ENCODE results near the gene GALNT17.
"Not testable (repeated sequence)": the region's sequence is repeated elsewhere in the genome, so short reads cannot be mapped to it uniquely, and the experiment has no call there.

GRCh38 chr7:71635849-71636248 is 503.9 kb downstream of the GALNT17 start:
- TF ChIP-seq CTCF (IDR thresholded peaks at IDR 0.05; ENCODE audit: low read depth, low read length); EZH2phosphoT487 (IDR thresholded peaks at IDR 0.05; ENCODE audit: low read depth): not testable (repeated sequence)
